Body of pancreas (tissue), 4 donors: ENCODE measurements around the gene CLEC9A.

Experiments used
- CTCF ChIP-seq, 7 experiments: fragments of 450-650 bp in 4 of 7; fragments of 200-600 bp in 3 of 7; sonication (generic) in 3 of 7; IDR thresholded peaks; one replicate each; pipeline ENCODE4 v1.5.1; 2016 to 2019; ENCODE audit warnings: antibody characterized with exemption in 7 of 7
- POLR2A ChIP-seq, 3 donors: fragments of 450-650 bp; IDR thresholded peaks; one replicate each; pipeline ENCODE4 v1.6.1; 2016; ENCODE audit warnings: antibody characterized with exemption in 3 of 3, mild to moderate bottlenecking in 2 of 3

GRCh38 chr12:10088031-10088430 lies 57.5 kb downstream of the CLEC9A start:
- TF ChIP-seq CTCF (IDR thresholded peaks at IDR 0.05) = no peak
- no peak for TF ChIP-seq POLR2A (IDR thresholded peaks at IDR 0.05)
